Muscle of leg (tissue), 11 donors: ENCODE results near the gene PDE7B. TPM values are rescaled to one million over a fixed set of nuclear protein-coding genes. Genes with fewer than 3 reads are reported as not detected.

Source experiments
- DNase-seq: peaks from one replicate; pipeline ENCODE4 v3.0.0; 2013
- H3K27ac ChIP-seq: one replicate; pipeline ENCODE4 v1.5.1; 2013; ENCODE audit warnings: mild to moderate bottlenecking, low read length, control low read depth
- H3K27me3 ChIP-seq: one replicate; pipeline ENCODE4 v1.6.1; 2013; ENCODE audit warnings: low read length; ENCODE audit not compliant: control insufficient read depth, insufficient read depth
- H3K36me3 ChIP-seq: one replicate; pipeline ENCODE4 v1.6.1; 2013; ENCODE audit warnings: low read length; ENCODE audit not compliant: control insufficient read depth, insufficient read depth
- H3K4me1 ChIP-seq: one replicate; pipeline ENCODE4 v1.6.1; 2013; ENCODE audit warnings: low read length; ENCODE audit not compliant: control insufficient read depth, insufficient read depth
- H3K4me3 ChIP-seq: one replicate; pipeline ENCODE4 v1.5.1; 2013; ENCODE audit warnings: low read length, control low read depth
- H3K9me3 ChIP-seq: replicated peaks from 2 replicates; pipeline ENCODE4 v1.6.1; 2013; ENCODE audit warnings: low read depth, low read length; ENCODE audit not compliant: control insufficient read depth
- WGBS: methylation state at CpG from one replicate; pipeline ENCODE4 v1.1.5; 2013; ENCODE audit warnings: missing lambda C conversion rate; ENCODE audit not compliant: insufficient coverage; 5-methylcytosine and 5-hydroxymethylcytosine counted together
- polyA plus RNA-seq, 8 donors: library from polyadenylated mRNA; unstranded; fragments of 120-200 nt; gene quantifications; one replicate each; pipeline versions ENCODE4 v1.2.1 to v1.2.3, GENCODE V29; 2013; ENCODE audit warnings: inconsistent platforms in 1 of 8, low replicate concordance in 1 of 8; ENCODE audit not compliant: insufficient read length in 8 of 8, insufficient read depth in 1 of 8
- total RNA-seq: library from RNA; stranded (reverse); fragments of 120-200 nt; gene quantifications from one replicate; pipeline ENCODE4 v1.2.4, GENCODE V29; 2013

PDE7B gene
- total and polyA plus RNA-seq, 9 donors: 6.9 to 10.9 (median 8.6) TPM

DNA sequence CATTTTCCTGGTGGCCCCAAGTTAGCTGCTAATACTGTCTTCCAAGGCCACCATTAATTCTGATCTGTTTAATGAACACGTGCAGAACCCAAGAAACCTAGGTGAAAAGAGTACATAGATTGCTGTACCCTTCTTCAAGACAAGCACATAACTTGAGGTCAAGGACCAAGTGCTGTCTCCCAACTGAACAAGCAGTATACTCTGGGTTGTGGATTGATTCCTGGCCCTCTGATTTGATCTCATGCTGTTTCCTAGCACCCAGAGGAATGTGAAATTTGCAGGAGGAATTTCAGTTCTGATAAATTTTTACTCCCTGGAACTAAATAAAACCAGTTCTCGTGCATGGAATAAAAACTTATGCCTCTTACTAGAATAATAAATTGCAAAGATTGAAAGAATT lies 323.0 kb downstream of the PDE7B start:
- no peak for DNase-seq
- H3K27ac ChIP-seq: no peak overlapping the region
- H3K36me3 ChIP-seq: peaks cover 14% of the 10 kb centered on the region
- H3K27me3 ChIP-seq: no peaks in the 10 kb centered on the region
- 100% methylated on average over 1 of the region's 2 CpGs for WGBS
- H3K4me3 ChIP-seq: no peak overlapping the region
- H3K9me3 ChIP-seq: no peaks in the 10 kb centered on the region
- H3K4me1 ChIP-seq: no peaks in the 10 kb centered on the region

- peaks cover 25% of the 10 kb centered on the region for H3K36me3 ChIP-seq
- H3K4me1 ChIP-seq: no peaks in the 10 kb centered on the region
- no peaks in the 10 kb centered on the region for H3K27me3 ChIP-seq
- WGBS: no CpG with 5 or more reads among the region's 1 CpG
- no peak overlapping the region for H3K27ac ChIP-seq
- no peaks in the 10 kb centered on the region for H3K9me3 ChIP-seq
- DNase-seq: no peak
- no peak overlapping the region for H3K4me3 ChIP-seq
These were observed 324.4 kb downstream of the PDE7B start for GRCh38 chr6:136175873-136176272.

DNA sequence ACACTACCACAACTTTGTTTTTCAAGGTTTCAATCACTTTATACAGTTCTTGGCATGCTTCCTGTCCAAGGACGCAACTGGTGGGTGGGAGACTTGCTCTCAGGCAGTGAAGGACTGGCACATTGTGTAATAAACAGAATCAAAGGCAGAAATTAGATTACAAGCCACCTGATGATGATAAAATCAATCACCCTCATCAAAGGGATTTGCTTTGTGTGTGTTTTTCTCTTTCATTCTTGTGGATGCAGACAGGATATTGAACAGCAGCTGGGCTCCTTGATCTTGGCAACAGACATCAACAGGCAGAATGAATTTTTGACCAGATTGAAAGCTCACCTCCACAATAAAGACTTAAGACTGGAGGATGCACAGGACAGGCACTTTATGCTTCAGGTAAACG lies 327.2 kb downstream of the PDE7B start:
- no peak for DNase-seq
- peaks cover 25% of the 10 kb centered on the region for H3K36me3 ChIP-seq
- no peaks in the 10 kb centered on the region for H3K27me3 ChIP-seq
- no peak overlapping the region for H3K4me3 ChIP-seq
- H3K27ac ChIP-seq: no peak overlapping the region
- no peaks in the 10 kb centered on the region for H3K9me3 ChIP-seq
- no peaks in the 10 kb centered on the region for H3K4me1 ChIP-seq
- no CpG with 5 or more reads among the region's 2 CpGs for WGBS

DNA sequence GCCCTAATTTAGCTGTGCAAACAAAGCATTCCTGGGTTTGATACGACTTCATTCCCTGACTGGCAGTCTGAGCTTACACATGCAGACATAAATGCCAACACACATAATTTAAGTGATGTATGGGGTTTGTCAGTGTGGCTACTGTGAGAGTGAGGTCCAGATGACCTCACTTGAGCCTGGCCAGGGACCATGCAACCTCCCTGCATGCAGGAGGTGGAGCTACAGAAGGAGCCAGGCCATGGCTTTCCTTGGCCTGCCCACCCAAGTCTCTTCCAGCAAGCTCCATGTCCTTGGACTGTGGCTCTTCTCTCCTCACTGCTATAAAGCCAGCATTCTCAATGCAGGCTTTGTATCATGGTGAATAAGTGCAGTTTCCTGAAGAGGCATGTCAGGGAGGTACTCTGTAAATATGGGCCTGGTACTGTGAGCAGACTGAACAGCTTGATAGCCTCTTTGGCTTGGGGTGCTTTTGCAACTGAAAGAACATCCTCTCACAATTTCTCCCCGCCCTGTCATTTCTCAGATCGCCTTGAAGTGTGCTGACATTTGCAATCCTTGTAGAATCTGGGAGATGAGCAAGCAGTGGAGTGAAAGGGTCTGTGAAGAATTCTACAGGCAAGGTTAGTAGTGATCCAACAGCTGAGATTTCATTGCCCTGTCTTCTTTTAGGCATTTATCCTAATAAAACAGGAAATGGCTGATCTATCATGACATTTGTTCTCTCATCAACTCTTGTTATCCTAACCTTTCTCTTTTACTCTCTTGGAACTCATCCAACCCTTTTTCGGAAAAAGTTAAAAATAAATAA lies 329.4 kb downstream of the PDE7B start:
- DNase-seq: no peak
- Histone ChIP-seq H3K27ac (no peak overlapping the region), H3K36me3 (peaks cover 21% of the 10 kb centered on the region), H3K9me3 (no peaks in the 10 kb centered on the region), H3K27me3 (no peaks in the 10 kb centered on the region), H3K4me1 (no peaks in the 10 kb centered on the region), H3K4me3 (no peak overlapping the region)
- no CpG with 5 or more reads among the region's 4 CpGs for WGBS

DNA sequence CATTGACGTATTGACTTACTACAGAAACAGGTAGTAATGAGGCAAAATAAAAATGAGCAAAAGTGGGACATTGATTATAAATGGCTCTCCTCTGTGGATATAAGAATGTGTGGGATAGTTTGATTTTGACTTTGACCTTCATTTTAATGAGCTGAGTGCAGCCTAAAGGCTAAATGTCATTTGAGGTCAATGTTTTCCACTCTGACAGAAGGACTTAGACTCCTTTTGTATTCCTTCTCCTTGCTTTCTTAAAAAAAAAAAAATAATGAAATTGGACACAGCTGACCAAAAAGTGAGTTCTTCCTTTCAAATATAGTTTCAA lies 330.0 kb downstream of the PDE7B start:
- Histone ChIP-seq H3K9me3 (no peaks in the 10 kb centered on the region), H3K27ac (no peak overlapping the region), H3K4me3 (no peak overlapping the region), H3K27me3 (no peaks in the 10 kb centered on the region), H3K36me3 (peaks cover 21% of the 10 kb centered on the region), H3K4me1 (no peaks in the 10 kb centered on the region)
- no CpG with 5 or more reads among the region's 1 CpG for WGBS
- no peak for DNase-seq

- WGBS: no CpG with 5 or more reads among the region's 1 CpG
- DNase-seq: no peak
- H3K27ac ChIP-seq: no peak overlapping the region
- no peaks in the 10 kb centered on the region for H3K27me3 ChIP-seq
- no peaks in the 10 kb centered on the region for H3K9me3 ChIP-seq
- H3K4me1 ChIP-seq: no peaks in the 10 kb centered on the region
- peaks cover 21% of the 10 kb centered on the region for H3K36me3 ChIP-seq
- H3K4me3 ChIP-seq: no peak overlapping the region
These were observed 330.4 kb downstream of the PDE7B start for GRCh38 chr6:136181861-136182260.

- no CpG with 5 or more reads among the region's 1 CpG for WGBS
- no peak overlapping the region for H3K27ac ChIP-seq
These were observed 333.2 kb downstream of the PDE7B start for GRCh38 chr6:136184738-136185137.

DNA sequence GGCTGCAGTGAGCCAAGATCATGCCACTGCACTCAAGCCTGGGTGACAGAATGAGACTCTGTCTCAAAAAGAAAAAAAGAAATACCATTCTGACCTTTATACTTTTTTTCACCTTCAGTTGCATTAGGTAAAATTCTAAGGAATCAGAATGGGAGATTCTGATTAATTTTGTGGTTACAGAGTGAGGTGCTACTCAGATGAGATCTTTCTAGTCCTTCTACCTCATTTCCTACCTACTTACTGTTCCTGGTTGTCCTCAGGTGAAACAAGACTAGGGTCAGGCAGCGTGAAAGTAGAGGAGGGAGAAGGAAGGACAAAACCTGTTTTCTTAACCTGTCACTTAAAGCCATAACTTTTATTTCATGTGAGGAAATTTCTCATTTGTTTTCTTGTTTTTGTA lies 334.9 kb downstream of the PDE7B start:
- Histone ChIP-seq H3K9me3 (no peaks in the 10 kb centered on the region), H3K27me3 (no peaks in the 10 kb centered on the region), H3K4me3 (no peak overlapping the region), H3K4me1 (no peaks in the 10 kb centered on the region), H3K27ac (no peak overlapping the region), H3K36me3 (peaks cover 17% of the 10 kb centered on the region)
- DNase-seq: no peak
- no CpG with 5 or more reads among the region's 1 CpG for WGBS

More at GRCh38 chr6:136184738-136185137, 333.2 kb downstream of the PDE7B start:
- H3K36me3 ChIP-seq: peaks cover 29% of the 10 kb centered on the region
- no peaks in the 10 kb centered on the region for H3K27me3 ChIP-seq
- DNase-seq: no peak
- H3K9me3 ChIP-seq: no peaks in the 10 kb centered on the region
- H3K4me3 ChIP-seq: no peak overlapping the region
- no peaks in the 10 kb centered on the region for H3K4me1 ChIP-seq

DNA sequence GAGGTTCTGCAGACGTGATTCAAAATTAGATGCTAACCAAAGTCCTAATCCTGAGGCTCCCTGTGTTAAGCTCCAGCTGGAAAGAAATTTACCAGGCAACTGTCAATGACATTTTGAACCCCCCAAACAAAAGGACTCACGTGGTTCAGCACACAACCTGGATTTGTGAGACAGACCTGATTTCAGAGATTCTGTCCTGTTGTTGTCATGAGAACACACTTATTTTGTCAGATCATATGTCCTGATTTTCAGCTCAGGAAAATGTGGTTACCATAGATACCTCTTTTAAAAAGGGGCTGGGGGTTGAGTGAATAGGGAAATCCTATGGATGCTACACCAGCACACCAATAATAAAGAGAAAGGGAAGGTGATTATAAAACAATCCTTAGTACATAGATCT lies 337.0 kb downstream of the PDE7B start:
- no peak for DNase-seq
- H3K4me3 ChIP-seq: no peak overlapping the region
- 29% methylated on average over 1 of the region's 2 CpGs for WGBS
- H3K27ac ChIP-seq: no peak overlapping the region
- H3K4me1 ChIP-seq: no peaks in the 10 kb centered on the region
- no peaks in the 10 kb centered on the region for H3K9me3 ChIP-seq
- H3K36me3 ChIP-seq: peaks cover 24% of the 10 kb centered on the region
- H3K27me3 ChIP-seq: no peaks in the 10 kb centered on the region

DNA sequence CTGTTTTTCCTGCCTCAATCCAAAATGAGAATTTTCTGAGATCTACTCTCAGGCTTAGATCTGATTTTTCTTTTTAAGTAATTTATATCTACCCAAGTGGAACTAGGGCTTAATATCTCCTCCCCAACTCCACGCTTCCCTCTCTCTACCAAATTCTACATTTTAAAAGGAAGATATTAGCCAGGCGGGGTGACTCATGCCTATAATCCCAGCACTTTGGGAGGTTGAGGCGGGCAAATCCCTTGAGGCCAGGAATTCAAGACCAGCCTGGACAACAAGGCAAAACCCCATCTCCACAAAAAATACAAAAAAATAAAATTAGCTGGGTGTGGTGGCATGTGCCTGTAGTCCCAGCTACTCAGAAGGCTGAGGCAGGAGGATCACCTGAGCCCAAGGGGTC lies 337.6 kb downstream of the PDE7B start:
- no peak for DNase-seq
- WGBS: no CpG with 5 or more reads among the region's 3 CpGs
- Histone ChIP-seq H3K4me1 (no peaks in the 10 kb centered on the region), H3K4me3 (no peak overlapping the region), H3K27ac (no peak overlapping the region), H3K27me3 (no peaks in the 10 kb centered on the region), H3K9me3 (no peaks in the 10 kb centered on the region), H3K36me3 (peaks cover 24% of the 10 kb centered on the region)
